ENCODE data around the gene CYP2J2. TPM values are rescaled to one million over a fixed set of nuclear protein-coding genes. Genes with fewer than 3 reads are reported as not detected.
A peak's percentile ranks its signal among the peaks of the same experiment; 100 is the strongest.

The CYP2J2 gene, protein sequence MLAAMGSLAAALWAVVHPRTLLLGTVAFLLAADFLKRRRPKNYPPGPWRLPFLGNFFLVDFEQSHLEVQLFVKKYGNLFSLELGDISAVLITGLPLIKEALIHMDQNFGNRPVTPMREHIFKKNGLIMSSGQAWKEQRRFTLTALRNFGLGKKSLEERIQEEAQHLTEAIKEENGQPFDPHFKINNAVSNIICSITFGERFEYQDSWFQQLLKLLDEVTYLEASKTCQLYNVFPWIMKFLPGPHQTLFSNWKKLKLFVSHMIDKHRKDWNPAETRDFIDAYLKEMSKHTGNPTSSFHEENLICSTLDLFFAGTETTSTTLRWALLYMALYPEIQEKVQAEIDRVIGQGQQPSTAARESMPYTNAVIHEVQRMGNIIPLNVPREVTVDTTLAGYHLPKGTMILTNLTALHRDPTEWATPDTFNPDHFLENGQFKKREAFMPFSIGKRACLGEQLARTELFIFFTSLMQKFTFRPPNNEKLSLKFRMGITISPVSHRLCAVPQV
- total RNA-seq (2021; ENCODE audit: unreplicated experiment) (1.1 TPM), Bru-seq, nascent RNA (percentile 20 among the genes with signal in this experiment), BruChase-seq, experiment 1, labeled RNA remaining after a 6-hour chase (percentile 23 among the genes with signal in this experiment), BruChase-seq, experiment 2, labeled RNA remaining after a 2-hour chase (percentile 35 among the genes with signal in this experiment)
- 0.55 and 0.57 TPM in 2 replicates for polyA plus RNA-seq (2012)
- long read RNA-seq: 0 reads

DNA sequence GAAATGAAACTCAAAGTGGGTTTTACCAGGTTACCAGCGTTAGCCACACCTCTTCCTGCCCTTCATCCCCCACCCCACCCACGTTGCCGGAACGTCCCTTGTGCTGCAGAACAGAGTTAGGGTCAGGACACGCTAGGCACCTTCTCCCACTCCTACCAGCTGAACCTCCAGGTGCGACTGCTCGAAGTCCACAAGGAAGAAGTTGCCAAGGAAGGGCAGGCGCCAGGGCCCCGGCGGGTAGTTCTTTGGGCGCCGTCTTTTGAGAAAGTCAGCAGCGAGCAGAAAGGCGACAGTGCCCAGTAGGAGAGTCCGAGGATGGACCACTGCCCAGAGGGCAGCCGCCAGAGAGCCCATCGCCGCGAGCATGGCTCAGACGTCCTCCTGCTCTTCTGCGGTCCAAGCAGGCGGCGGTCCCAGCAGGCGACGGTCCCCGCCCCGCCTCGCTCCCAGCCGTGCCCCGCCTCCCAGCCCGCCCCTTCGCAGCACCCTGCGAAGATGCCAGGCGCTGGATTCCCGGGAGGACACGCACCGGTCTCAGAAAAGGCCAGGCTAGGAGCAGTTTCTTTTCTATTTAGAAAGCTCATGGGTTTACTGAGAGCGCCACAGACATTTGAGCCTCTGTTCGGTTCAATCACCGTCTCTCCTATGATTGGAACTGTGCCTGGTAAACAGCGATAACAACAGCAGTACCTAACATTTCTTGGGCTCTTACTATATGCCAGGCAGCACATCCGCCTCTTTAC is at the start of gene CYP2J2:
CYP2J2 (minus strand) TSS at position 393 of the 743 bp plus-strand sequence; CDS start at position 366, 27 bp downstream.
- intact Hi-C loops (cut with micrococcal nuclease): no loop called here
- Histone ChIP-seq H2AFZ (ENCODE audit: low read depth, low read length, poor library complexity, severe bottlenecking) (peak within 1 kb of the TSS; percentile 81), H3K27ac (ENCODE audit: low read depth, low read length) (no peak within 1 kb of the TSS), H3K9ac (ENCODE audit: low read length) (no peak within 1 kb of the TSS), H3K9me2 (ENCODE audit: insufficient read depth) (no peaks in the 10 kb centered on the region), H3K4me2 (ENCODE audit: low read length) (peak within 1 kb of the TSS; percentile 71), H3K4me1 (ENCODE audit: control insufficient read depth in 1 of 2, insufficient read depth in 2 of 2, low read length in 2 of 2) (peaks cover 0 to 7% of the 10 kb centered on the region in 2 experiments; a peak in 1 of 4 replicates), H3K36me3 (ENCODE audit: control insufficient read depth in 1 of 2, insufficient read depth in 2 of 2, low read length in 2 of 2) (no peaks in the 10 kb centered on the region), H3K79me2 (ENCODE audit: insufficient read depth, low read length) (no peaks in the 10 kb centered on the region), H3K4me3 (replicated peaks in 1 of 2; ENCODE audit: low read depth in 1 of 2, low read length in 2 of 2) (peak within 1 kb of the TSS; percentile 30 to 50), H3K27me3 (ENCODE audit: insufficient read depth, low read length) (no peaks in the 10 kb centered on the region; the same call in 1 of the 2 replicates), H4K20me1 (ENCODE audit: insufficient read depth) (no peaks in the 10 kb centered on the region), H3K9me3 (ENCODE audit: control insufficient read depth in 1 of 2, insufficient read depth in 1 of 2, low read depth in 1 of 2, low read length in 2 of 2) (peaks cover 6 to 13% of the 10 kb centered on the region in 2 experiments; a peak in 2 of 4 replicates)
- RAD21 ChIA-PET (ENCODE audit: low non-redundant PET in 1 of 2, low total read pairs in 2 of 2, uncharacterized antibody in 2 of 2, unreplicated experiment in 2 of 2): no interaction called here
- ATAC-seq: peak; percentile 98
- no TSS peak for BruUV-seq (replicated peaks)
- CTCF ChIA-PET: no interaction called here
- POLR2A ChIA-PET: no interaction called here
- peak; percentile 10 for DNase-seq (ENCODE audit: low read depth, low spot score)
- TF ChIP-seq ELF1 (IDR thresholded peaks at IDR 0.05; ENCODE audit: borderline replicate concordance, low read depth): no peak
- TF ChIP-seq, protein P1, sequence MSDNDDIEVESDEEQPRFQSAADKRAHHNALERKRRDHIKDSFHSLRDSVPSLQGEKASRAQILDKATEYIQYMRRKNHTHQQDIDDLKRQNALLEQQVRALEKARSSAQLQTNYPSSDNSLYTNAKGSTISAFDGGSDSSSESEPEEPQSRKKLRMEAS (IDR thresholded peaks at IDR 0.05): peak; percentile 69

DNA sequence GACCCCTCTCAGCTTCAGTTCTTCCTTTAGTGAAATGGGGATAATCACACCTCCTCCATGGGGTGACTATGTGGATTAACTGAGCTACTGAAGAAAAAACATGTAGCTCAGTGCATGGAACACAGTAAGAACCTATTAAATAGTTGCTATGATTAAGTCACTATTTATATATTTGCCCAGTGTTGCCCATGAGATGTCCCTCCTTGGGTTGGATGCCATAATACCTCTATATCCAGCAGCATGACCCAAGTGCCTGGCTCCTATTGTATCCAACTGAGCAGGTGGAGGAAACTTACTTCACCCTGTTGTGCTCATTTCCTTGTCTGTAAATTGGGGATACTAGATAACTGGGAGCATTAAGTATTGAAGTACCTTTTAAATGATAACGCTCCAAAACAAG is 47.1 kb upstream of the CYP2J2 start:
- TF ChIP-seq YY1 (IDR thresholded peaks at IDR 0.05; ENCODE audit: extremely low read depth, insufficient replicate concordance, low read depth, low read length) (no peak), JUND (IDR thresholded peaks at IDR 0.05) (no peak), RAD21 (IDR thresholded peaks at IDR 0.05; ENCODE audit: low read depth) (no peak), ELF1 (IDR thresholded peaks at IDR 0.05; ENCODE audit: borderline replicate concordance, low read depth) (no peak), ZNF274 (IDR thresholded peaks at IDR 0.05; ENCODE audit: low read depth, low read length) (no peak), SP1 (IDR thresholded peaks at IDR 0.05; ENCODE audit: low read depth) (no peak), CBX3 (IDR thresholded peaks at IDR 0.05; ENCODE audit: low read depth) (no peak), EZH2phosphoT487 (IDR thresholded peaks at IDR 0.05; ENCODE audit: borderline replicate concordance) (no peak), ZFX (IDR thresholded peaks at IDR 0.05) (no peak), POLR2AphosphoS5 (IDR thresholded peaks at IDR 0.05; ENCODE audit: low read depth, low read length) (no peak), SIN3A (IDR thresholded peaks at IDR 0.05; ENCODE audit: low read depth) (no peak)
- TF ChIP-seq, protein P1 (IDR thresholded peaks at IDR 0.05): no peak
- TF ChIP-seq, protein P2, sequence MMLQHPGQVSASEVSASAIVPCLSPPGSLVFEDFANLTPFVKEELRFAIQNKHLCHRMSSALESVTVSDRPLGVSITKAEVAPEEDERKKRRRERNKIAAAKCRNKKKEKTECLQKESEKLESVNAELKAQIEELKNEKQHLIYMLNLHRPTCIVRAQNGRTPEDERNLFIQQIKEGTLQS (IDR thresholded peaks at IDR 0.05): no peak
- TF ChIP-seq, protein P3, sequence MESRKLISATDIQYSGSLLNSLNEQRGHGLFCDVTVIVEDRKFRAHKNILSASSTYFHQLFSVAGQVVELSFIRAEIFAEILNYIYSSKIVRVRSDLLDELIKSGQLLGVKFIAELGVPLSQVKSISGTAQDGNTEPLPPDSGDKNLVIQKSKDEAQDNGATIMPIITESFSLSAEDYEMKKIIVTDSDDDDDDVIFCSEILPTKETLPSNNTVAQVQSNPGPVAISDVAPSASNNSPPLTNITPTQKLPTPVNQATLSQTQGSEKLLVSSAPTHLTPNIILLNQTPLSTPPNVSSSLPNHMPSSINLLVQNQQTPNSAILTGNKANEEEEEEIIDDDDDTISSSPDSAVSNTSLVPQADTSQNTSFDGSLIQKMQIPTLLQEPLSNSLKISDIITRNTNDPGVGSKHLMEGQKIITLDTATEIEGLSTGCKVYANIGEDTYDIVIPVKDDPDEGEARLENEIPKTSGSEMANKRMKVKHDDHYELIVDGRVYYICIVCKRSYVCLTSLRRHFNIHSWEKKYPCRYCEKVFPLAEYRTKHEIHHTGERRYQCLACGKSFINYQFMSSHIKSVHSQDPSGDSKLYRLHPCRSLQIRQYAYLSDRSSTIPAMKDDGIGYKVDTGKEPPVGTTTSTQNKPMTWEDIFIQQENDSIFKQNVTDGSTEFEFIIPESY (IDR thresholded peaks at IDR 0.05; ENCODE audit: extremely low read depth, insufficient replicate concordance, low read length): no peak
- CTCF ChIA-PET: no interaction called here
- no peaks in the 10 kb centered on the region for H4K20me1 ChIP-seq (ENCODE audit: insufficient read depth)
- H3K79me2 ChIP-seq (ENCODE audit: insufficient read depth, low read length): no peaks in the 10 kb centered on the region
- H3K27ac ChIP-seq (ENCODE audit: low read depth, low read length): no peak overlapping the region
- no peaks in the 10 kb centered on the region for H3K9me2 ChIP-seq (ENCODE audit: insufficient read depth)
- POLR2A ChIA-PET: no interaction called here
- no peaks in the 10 kb centered on the region for H3K36me3 ChIP-seq (ENCODE audit: control insufficient read depth in 1 of 2, insufficient read depth in 2 of 2, low read length in 2 of 2)
- H3K9ac ChIP-seq (ENCODE audit: low read length): no peak overlapping the region
- intact Hi-C loops (cut with micrococcal nuclease): loop anchor here (10.0 kb wide), 3 partner anchors 441 to 1881 kb away; no protein-coding TSS in a partner anchor
- DNase-seq (ENCODE audit: low read depth, low spot score) (no peak), ATAC-seq (no peak)
- peaks cover 4% of the 10 kb centered on the region in 2 experiments; a peak in 2 of 4 replicates for H3K4me1 ChIP-seq (ENCODE audit: control insufficient read depth in 1 of 2, insufficient read depth in 2 of 2, low read length in 2 of 2)
- RAD21 ChIA-PET (ENCODE audit: low non-redundant PET in 1 of 2, low total read pairs in 2 of 2, uncharacterized antibody in 2 of 2, unreplicated experiment in 2 of 2): no interaction called here
- H3K9me3 ChIP-seq (ENCODE audit: control insufficient read depth in 1 of 2, insufficient read depth in 1 of 2, low read depth in 1 of 2, low read length in 2 of 2): no peaks in the 10 kb centered on the region
- H2AFZ ChIP-seq (ENCODE audit: low read depth, low read length, poor library complexity, severe bottlenecking): no peak overlapping the region
- peaks cover 10% of the 10 kb centered on the region; the same call in 1 of the 2 replicates for H3K27me3 ChIP-seq (ENCODE audit: insufficient read depth, low read length)
- no peak overlapping the region for H3K4me2 ChIP-seq (ENCODE audit: low read length)
- no peak overlapping the region for H3K4me3 ChIP-seq (replicated peaks in 1 of 2; ENCODE audit: low read depth in 1 of 2, low read length in 2 of 2)
- no TSS peak for BruUV-seq (replicated peaks)
